ENCODE results near the gene TMSB10. TPM values are rescaled to one million over a fixed set of nuclear protein-coding genes. Genes with fewer than 3 reads are reported as not detected.

TMSB10 gene
- total and polyA plus RNA-seq, 2 experiments from 2014 or later: 834 to 2,942 TPM

DNA sequence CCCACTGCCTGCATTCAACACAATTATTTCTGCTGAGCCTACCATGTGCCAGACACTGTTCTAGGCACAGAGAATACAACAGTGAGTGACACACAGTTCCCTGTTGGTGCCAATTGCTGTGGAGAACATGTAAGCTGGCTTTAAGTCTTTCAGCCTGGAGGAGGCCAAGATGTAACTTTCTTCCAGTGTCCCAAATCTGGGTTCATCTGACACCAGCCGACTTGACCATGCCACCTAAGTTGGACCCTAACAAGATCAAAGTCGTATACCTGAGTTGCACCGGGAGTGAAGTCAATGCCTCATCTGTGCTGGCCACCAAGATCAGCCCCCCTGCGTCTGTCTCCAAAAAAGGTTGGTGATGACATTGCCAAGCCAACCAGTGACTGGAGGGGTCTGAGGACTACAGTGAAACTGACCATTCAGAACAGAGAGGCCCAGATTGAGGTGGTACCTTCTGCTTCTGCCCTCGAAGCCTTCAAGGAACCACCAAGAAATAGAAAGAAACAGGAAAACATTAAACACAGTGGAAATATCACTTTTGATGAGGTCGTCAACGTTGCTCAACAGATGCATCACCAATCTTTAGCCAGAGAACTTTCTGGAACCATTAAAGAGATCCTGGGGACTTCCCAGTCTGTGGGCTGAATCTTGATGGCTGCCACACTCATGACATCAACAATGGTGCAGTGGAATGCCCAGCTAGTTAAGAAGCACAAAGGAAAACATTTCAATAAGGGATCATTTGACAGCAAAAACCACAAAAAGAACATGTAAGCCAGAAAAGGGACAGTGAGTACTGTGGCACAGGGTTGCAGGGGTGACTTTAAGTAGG is 30.9 kb upstream of the TMSB10 start:
- peaks cover 28% of the 10 kb centered on the region for H3K27me3 Mint-ChIP-seq (ENCODE audit: insufficient read depth, low read depth, poor library complexity)

More for the DNA sequence above, 30.9 kb upstream of the TMSB10 start:
- no peak for ATAC-seq
- Histone ChIP-seq H3K27me3 (ENCODE audit: insufficient read depth) (peaks cover 35% of the 10 kb centered on the region), H3K4me3 (no peak overlapping the region), H4K20me1 (replicated peaks; ENCODE audit: insufficient read depth) (peaks cover 5% of the 10 kb centered on the region; the same call in 1 of the 2 replicates), H2AFZ (no peak overlapping the region), H3K27ac (ENCODE audit: low read depth) (no peak overlapping the region), H3K9me2 (ENCODE audit: insufficient read depth) (no peaks in the 10 kb centered on the region), H3K36me3 (ENCODE audit: insufficient read depth) (no peaks in the 10 kb centered on the region), H3K4me1 (ENCODE audit: insufficient read depth) (no peaks in the 10 kb centered on the region; the same call in 1 of the 2 replicates), H3K79me2 (replicated peaks; ENCODE audit: insufficient read depth) (no peaks in the 10 kb centered on the region; the same call in 1 of the 2 replicates), H3F3A (replicated peaks; ENCODE audit: low read depth) (0 out of 2 replicates have a peak, but pooled peaks cover 3% of the 10 kb centered on the region), H3K4me2 (no peak overlapping the region)
- TF ChIP-seq, protein P1, sequence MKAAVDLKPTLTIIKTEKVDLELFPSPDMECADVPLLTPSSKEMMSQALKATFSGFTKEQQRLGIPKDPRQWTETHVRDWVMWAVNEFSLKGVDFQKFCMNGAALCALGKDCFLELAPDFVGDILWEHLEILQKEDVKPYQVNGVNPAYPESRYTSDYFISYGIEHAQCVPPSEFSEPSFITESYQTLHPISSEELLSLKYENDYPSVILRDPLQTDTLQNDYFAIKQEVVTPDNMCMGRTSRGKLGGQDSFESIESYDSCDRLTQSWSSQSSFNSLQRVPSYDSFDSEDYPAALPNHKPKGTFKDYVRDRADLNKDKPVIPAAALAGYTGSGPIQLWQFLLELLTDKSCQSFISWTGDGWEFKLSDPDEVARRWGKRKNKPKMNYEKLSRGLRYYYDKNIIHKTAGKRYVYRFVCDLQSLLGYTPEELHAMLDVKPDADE (IDR thresholded peaks at IDR 0.05): no peak
- TF ChIP-seq EZH2phosphoT487 (IDR thresholded peaks at IDR 0.05; ENCODE audit: unreplicated experiment) (no peak), EZH2 (IDR thresholded peaks at IDR 0.05; ENCODE audit: low read depth, unreplicated experiment) (no peak), NANOG (IDR thresholded peaks at IDR 0.05; ENCODE audit: borderline replicate concordance) (no peak), ZNF331 (CRISPR knock-in tag; IDR thresholded peaks at IDR 0.05; ENCODE audit: low read depth) (no peak), JUNB (IDR thresholded peaks at IDR 0.05; ENCODE audit: unreplicated experiment) (no peak)
- TF ChIP-seq, protein P2, sequence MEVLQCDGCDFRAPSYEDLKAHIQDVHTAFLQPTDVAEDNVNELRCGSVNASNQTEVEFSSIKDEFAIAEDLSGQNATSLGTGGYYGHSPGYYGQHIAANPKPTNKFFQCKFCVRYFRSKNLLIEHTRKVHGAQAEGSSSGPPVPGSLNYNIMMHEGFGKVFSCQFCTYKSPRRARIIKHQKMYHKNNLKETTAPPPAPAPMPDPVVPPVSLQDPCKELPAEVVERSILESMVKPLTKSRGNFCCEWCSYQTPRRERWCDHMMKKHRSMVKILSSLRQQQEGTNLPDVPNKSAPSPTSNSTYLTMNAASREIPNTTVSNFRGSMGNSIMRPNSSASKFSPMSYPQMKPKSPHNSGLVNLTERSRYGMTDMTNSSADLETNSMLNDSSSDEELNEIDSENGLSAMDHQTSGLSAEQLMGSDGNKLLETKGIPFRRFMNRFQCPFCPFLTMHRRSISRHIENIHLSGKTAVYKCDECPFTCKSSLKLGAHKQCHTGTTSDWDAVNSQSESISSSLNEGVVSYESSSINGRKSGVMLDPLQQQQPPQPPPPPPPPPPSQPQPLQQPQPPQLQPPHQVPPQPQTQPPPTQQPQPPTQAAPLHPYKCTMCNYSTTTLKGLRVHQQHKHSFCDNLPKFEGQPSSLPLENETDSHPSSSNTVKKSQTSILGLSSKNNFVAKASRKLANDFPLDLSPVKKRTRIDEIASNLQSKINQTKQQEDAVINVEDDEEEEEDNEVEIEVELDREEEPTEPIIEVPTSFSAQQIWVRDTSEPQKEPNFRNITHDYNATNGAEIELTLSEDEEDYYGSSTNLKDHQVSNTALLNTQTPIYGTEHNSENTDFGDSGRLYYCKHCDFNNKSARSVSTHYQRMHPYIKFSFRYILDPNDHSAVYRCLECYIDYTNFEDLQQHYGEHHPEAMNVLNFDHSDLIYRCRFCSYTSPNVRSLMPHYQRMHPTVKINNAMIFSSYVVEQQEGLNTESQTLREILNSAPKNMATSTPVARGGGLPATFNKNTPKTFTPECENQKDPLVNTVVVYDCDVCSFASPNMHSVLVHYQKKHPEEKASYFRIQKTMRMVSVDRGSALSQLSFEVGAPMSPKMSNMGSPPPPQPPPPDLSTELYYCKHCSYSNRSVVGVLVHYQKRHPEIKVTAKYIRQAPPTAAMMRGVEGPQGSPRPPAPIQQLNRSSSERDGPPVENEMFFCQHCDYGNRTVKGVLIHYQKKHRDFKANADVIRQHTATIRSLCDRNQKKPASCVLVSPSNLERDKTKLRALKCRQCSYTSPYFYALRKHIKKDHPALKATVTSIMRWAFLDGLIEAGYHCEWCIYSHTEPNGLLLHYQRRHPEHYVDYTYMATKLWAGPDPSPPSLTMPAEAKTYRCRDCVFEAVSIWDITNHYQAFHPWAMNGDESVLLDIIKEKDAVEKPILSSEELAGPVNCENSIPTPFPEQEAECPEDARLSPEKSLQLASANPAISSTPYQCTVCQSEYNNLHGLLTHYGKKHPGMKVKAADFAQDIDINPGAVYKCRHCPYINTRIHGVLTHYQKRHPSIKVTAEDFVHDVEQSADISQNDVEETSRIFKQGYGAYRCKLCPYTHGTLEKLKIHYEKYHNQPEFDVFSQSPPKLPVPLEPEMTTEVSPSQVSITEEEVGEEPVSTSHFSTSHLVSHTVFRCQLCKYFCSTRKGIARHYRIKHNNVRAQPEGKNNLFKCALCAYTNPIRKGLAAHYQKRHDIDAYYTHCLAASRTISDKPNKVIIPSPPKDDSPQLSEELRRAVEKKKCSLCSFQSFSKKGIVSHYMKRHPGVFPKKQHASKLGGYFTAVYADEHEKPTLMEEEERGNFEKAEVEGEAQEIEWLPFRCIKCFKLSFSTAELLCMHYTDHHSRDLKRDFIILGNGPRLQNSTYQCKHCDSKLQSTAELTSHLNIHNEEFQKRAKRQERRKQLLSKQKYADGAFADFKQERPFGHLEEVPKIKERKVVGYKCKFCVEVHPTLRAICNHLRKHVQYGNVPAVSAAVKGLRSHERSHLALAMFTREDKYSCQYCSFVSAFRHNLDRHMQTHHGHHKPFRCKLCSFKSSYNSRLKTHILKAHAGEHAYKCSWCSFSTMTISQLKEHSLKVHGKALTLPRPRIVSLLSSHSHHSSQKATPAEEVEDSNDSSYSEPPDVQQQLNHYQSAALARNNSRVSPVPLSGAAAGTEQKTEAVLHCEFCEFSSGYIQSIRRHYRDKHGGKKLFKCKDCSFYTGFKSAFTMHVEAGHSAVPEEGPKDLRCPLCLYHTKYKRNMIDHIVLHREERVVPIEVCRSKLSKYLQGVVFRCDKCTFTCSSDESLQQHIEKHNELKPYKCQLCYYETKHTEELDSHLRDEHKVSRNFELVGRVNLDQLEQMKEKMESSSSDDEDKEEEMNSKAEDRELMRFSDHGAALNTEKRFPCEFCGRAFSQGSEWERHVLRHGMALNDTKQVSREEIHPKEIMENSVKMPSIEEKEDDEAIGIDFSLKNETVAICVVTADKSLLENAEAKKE (CRISPR knock-in tag; IDR thresholded peaks at IDR 0.05): no peak
- DNase-seq (ENCODE audit: low spot score): no peak
- H3K9me3 Mint-ChIP-seq: no peaks in the 10 kb centered on the region
- H3K4me1 Mint-ChIP-seq: no peaks in the 10 kb centered on the region
- H3K4me3 Mint-ChIP-seq: no peak overlapping the region
- no peak overlapping the region for H3K27ac Mint-ChIP-seq
- no peaks in the 10 kb centered on the region for H3K36me3 Mint-ChIP-seq (ENCODE audit: low read depth)

Measured in GM23338 (cell line).